OCI-LY7 (cell line): ENCODE data around the gene MARCHF6. TPM values are rescaled to one million over a fixed set of nuclear protein-coding genes. Genes with fewer than 3 reads are reported as not detected.

Source experiments
- BruUV-seq: library from RNA; stranded (reverse); fragments of 400-500 nt; replicated peaks from 2 replicates; lab custom pipeline; 2021; lab: Mats Ljungman, UMichigan
- CTCF ChIA-PET: fragments of 300-600 bp; sonication (Branson Sonifier 250); formaldehyde crosslinking; loops from one replicate; lab custom pipeline; 2022; ENCODE audit warnings: antibody characterized with exemption; ENCODE audit not compliant: unreplicated experiment; lab: Charles Lee
- POLR2A ChIA-PET: fragments of 300-600 bp; sonication (Branson Sonifier 250); formaldehyde crosslinking; loops from one replicate; lab custom pipeline; 2022; ENCODE audit warnings: antibody characterized with exemption; lab: Charles Lee
- DNase-seq: peaks from one replicate; pipeline ENCODE4 v3.0.0-alpha.2; 2015; ENCODE audit warnings: low spot score
- H2AFZ ChIP-seq: fragments of 200-600 bp; sonication (generic), shearing (Covaris generic); 2 replicates; pipeline ENCODE4 v1.6.1; 2014; ENCODE audit warnings: mild to moderate bottlenecking, antibody characterized with exemption, low read length, moderate library complexity
- H3K27ac ChIP-seq: fragments of 200-600 bp; sonication (generic); 2 replicates; pipeline ENCODE4 v1.5.1; 2014; ENCODE audit warnings: mixed run types, low read depth, mild to moderate bottlenecking, moderate library complexity, low read length, inconsistent platforms; ENCODE audit not compliant: poor library complexity, severe bottlenecking
- H3K36me3 ChIP-seq: fragments of 200-600 bp; sonication (generic); 2 replicates; pipeline ENCODE4 v1.6.1; 2014; ENCODE audit warnings: mild to moderate bottlenecking, antibody characterized with exemption, low read length, moderate library complexity, mixed read lengths; ENCODE audit not compliant: insufficient read depth
- H3K4me1 ChIP-seq: fragments of 200-600 bp; sonication (generic); 2 replicates; pipeline ENCODE4 v1.5.1; 2014; ENCODE audit warnings: mild to moderate bottlenecking, low read length; ENCODE audit not compliant: insufficient read depth, poor library complexity, severe bottlenecking
- H3K4me2 ChIP-seq: fragments of 200-600 bp; sonication (generic); 2 replicates; pipeline ENCODE4 v1.6.1; 2014; ENCODE audit warnings: mild to moderate bottlenecking, low read length
- H3K4me3 ChIP-seq: fragments of 200-600 bp; sonication (generic); 2 replicates; pipeline ENCODE4 v1.5.1; 2014; ENCODE audit warnings: mild to moderate bottlenecking, low read depth, low read length; ENCODE audit not compliant: poor library complexity, severe bottlenecking
- H3K79me2 ChIP-seq: fragments of 200-600 bp; sonication (generic); 2 replicates; pipeline ENCODE4 v1.6.1; 2016; ENCODE audit warnings: low read depth, mild to moderate bottlenecking, low read length, moderate library complexity, mixed read lengths; ENCODE audit not compliant: insufficient read depth
- H3K9me2 ChIP-seq: fragments of 200-600 bp; sonication (generic); 2 replicates; pipeline ENCODE4 v1.6.1; 2016; ENCODE audit warnings: mild to moderate bottlenecking, low read length, mixed read lengths; ENCODE audit not compliant: insufficient read depth
- H3K9me3 ChIP-seq: fragments of 200-600 bp; sonication (generic); 2 replicates; pipeline ENCODE4 v1.6.1; 2014; ENCODE audit warnings: mild to moderate bottlenecking, mixed run types, low read length, mixed read lengths
- H4K20me1 ChIP-seq: fragments of 200-600 bp; sonication (generic); 2 replicates; pipeline ENCODE4 v1.6.1; 2014; ENCODE audit warnings: mild to moderate bottlenecking, antibody characterized with exemption, low read length, moderate library complexity, mixed read lengths; ENCODE audit not compliant: insufficient read depth
- CTCF ChIP-seq: fragments of 200-600 bp; sonication (generic); conservative IDR thresholded peaks from 2 replicates; pipeline ENCODE4 v1.5.1; 2014; ENCODE audit warnings: mild to moderate bottlenecking, antibody characterized with exemption, low read length, moderate library complexity, mixed read lengths
- EZH2phosphoT487 ChIP-seq: fragments of 200-600 bp; sonication (generic); IDR thresholded peaks from 2 replicates; pipeline ENCODE4 v1.6.1; 2018; ENCODE audit warnings: low read depth, borderline replicate concordance, mild to moderate bottlenecking, mixed run types, antibody characterized with exemption, low read length, moderate library complexity, mixed read lengths
- intact Hi-C: fragments of 100-400 bp; cut with micrococcal nuclease; formaldehyde crosslinking; loops from one replicate; pipeline ENCODE4 v1.10.0; 2022; ENCODE audit not compliant: unreplicated experiment
- total RNA-seq, 2 experiments: library from RNA; depleted of rRNA in 1 of 2; stranded (reverse); fragments of >200 nt in 1 of 2; shearing (Covaris generic) in 1 of 2; gene quantifications; 2 replicates each; pipeline ENCODE4 v1.2.3, GENCODE V29; 2014 to 2022

Gene MARCHF6
- total RNA-seq, 2 experiments from 2014 or later, result 113 to 118 TPM

- Histone ChIP-seq H3K4me3 (no peak overlapping the region), H2AFZ (no peak overlapping the region), H3K4me2 (no peak overlapping the region), H3K9me3 (no peaks in the 10 kb centered on the region), H3K9me2 (no peaks in the 10 kb centered on the region), H4K20me1 (no peaks in the 10 kb centered on the region), H3K4me1 (no peaks in the 10 kb centered on the region), H3K36me3 (no peaks in the 10 kb centered on the region), H3K27ac (no peak overlapping the region), H3K79me2 (no peaks in the 10 kb centered on the region)
- intact Hi-C loops, result no loop called here
- TF ChIP-seq CTCF (no peak), EZH2phosphoT487 (no peak)
- no TSS peak for BruUV-seq
- CTCF ChIA-PET, result no interaction called here
- no peak for DNase-seq
- POLR2A ChIA-PET, result interaction anchor here (0.7 to 0.8 kb wide), 3 partner anchors 14 to 71 kb away, joined by 3 to 4 read pairs (median 3); no protein-coding TSS in a partner anchor
These were observed 28.8 kb upstream of the MARCHF6 start for GRCh38 chr5:10324518-10325370.

- POLR2A ChIA-PET, result no interaction called here
These were observed 25.2 kb upstream of the MARCHF6 start for GRCh38 chr5:10328323-10328722.

More at GRCh38 chr5:10328323-10328722, 25.2 kb upstream of the MARCHF6 start:
- no TSS peak for BruUV-seq
- Histone ChIP-seq H3K27ac (no peak overlapping the region), H3K4me3 (no peak overlapping the region), H3K79me2 (no peaks in the 10 kb centered on the region), H3K4me1 (no peaks in the 10 kb centered on the region), H3K9me3 (no peaks in the 10 kb centered on the region), H3K9me2 (no peaks in the 10 kb centered on the region), H3K36me3 (no peaks in the 10 kb centered on the region), H4K20me1 (no peaks in the 10 kb centered on the region), H2AFZ (no peak overlapping the region), H3K4me2 (no peak overlapping the region)
- intact Hi-C loops, result no loop called here
- CTCF ChIA-PET, result no interaction called here
- TF ChIP-seq EZH2phosphoT487 (no peak), CTCF (no peak)
- no peak for DNase-seq
